Hindlimb muscle (tissue), 1 donor: ENCODE results near the gene TMEM45A. TPM values are rescaled to one million over a fixed set of nuclear protein-coding genes. Genes with fewer than 3 reads are reported as not detected.

Experiments used
- DNase-seq: peaks from one replicate; pipeline ENCODE4 v3.0.0-alpha.2; 2013
- polyA plus RNA-seq: library from polyadenylated mRNA; unstranded; fragments of 120-200 nt; gene quantifications from one replicate; pipeline ENCODE4 v1.2.1, GENCODE V29; 2013; ENCODE audit not compliant: insufficient read length

The TMEM45A gene
- polyA plus RNA-seq, 1 donor: 12.1 TPM

DNA sequence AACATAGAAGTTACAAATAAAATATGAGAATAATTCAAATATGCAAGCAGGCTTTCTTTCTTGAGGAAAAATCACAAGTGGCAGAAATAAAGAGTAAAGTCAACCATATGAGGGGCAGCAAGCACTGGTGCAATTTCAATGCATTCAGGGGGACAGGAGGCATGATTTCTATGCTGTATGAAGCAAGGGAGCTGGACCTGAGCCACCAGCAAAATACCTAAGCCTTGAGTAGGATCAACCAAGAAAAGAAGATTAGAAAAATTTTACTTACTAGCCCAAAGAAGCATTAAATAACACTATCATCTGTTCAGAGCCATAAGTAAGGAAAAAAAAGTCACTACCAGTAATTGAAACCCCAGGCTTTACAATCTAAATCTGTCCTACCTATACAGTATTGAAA lies 123.3 kb downstream of the TMEM45A start:
- no peak for DNase-seq

DNA sequence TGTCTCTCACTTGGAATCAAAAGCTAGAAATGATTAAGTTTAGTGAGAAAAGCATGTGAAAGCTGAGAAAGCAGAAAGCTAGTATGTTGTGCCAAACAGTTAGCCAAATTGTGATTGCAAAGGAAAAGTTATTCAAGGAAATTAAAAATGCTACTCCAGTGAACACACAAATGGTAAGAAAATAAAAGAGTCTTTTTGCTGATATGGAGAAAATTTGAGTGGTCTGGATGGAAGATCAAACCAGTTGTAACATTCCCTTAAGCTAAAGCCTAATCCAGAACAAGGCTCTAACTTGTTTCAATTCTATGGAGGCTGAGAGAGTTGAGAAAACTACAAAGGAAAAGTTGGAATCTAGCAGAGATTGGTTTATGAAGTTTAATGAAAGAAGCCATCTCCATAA lies 128.8 kb downstream of the TMEM45A start:
- no peak for DNase-seq

Other genes with a start within 250 kb of the TMEM45A start
- 28.9 TPM for gene TBC1D23, start 231.6 kb upstream of the TMEM45A start, polyA plus RNA-seq
- gene NIT2, start 157.9 kb upstream of the TMEM45A start, polyA plus RNA-seq: 25.1 TPM
- 52.4 TPM for gene TOMM70, start 91.5 kb upstream of the TMEM45A start, polyA plus RNA-seq
- gene LNP1, start 91.1 kb upstream of the TMEM45A start, polyA plus RNA-seq: 6.1 TPM
- not detected for gene ADGRG7, start 117.0 kb downstream of the TMEM45A start, polyA plus RNA-seq
- 83.2 TPM for gene TFG, start 216.9 kb downstream of the TMEM45A start, polyA plus RNA-seq